Stomach (tissue), 4 donors: ENCODE data around the gene MIPOL1.

Experiments used
- POLR2A ChIP-seq, 4 donors: fragments of 450-650 bp; IDR thresholded peaks; one replicate each; pipeline ENCODE4 v1.6.1; 2016; ENCODE audit warnings: antibody characterized with exemption in 4 of 4, control low read depth in 2 of 4, mild to moderate bottlenecking in 1 of 4, moderate library complexity in 1 of 4
- POLR2AphosphoS5 ChIP-seq, 3 donors: sonication (generic); formaldehyde crosslinking; IDR thresholded peaks; one replicate each; pipeline ENCODE4 v1.6.1; 2016; ENCODE audit warnings: antibody characterized with exemption in 3 of 3
- TF ChIP-seq, protein P1 (sequence below), 7 experiments: fragments of 450-650 bp in 4 of 7; fragments of 200-600 bp in 3 of 7; sonication (generic) in 3 of 7; IDR thresholded peaks; one replicate each; pipeline ENCODE4 v1.5.1; 2016 to 2019; ENCODE audit warnings: antibody characterized with exemption in 7 of 7, control low read depth in 2 of 7, mild to moderate bottlenecking in 1 of 7

GRCh38 chr14:37600880-37601741 lies 403.4 kb downstream of the MIPOL1 start:
- no peak for TF ChIP-seq POLR2A (IDR thresholded peaks at IDR 0.05)
- no peak for TF ChIP-seq POLR2AphosphoS5 (IDR thresholded peaks at IDR 0.05)
- TF ChIP-seq, protein P1, sequence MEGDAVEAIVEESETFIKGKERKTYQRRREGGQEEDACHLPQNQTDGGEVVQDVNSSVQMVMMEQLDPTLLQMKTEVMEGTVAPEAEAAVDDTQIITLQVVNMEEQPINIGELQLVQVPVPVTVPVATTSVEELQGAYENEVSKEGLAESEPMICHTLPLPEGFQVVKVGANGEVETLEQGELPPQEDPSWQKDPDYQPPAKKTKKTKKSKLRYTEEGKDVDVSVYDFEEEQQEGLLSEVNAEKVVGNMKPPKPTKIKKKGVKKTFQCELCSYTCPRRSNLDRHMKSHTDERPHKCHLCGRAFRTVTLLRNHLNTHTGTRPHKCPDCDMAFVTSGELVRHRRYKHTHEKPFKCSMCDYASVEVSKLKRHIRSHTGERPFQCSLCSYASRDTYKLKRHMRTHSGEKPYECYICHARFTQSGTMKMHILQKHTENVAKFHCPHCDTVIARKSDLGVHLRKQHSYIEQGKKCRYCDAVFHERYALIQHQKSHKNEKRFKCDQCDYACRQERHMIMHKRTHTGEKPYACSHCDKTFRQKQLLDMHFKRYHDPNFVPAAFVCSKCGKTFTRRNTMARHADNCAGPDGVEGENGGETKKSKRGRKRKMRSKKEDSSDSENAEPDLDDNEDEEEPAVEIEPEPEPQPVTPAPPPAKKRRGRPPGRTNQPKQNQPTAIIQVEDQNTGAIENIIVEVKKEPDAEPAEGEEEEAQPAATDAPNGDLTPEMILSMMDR (IDR thresholded peaks at IDR 0.05): no peak
